Left forelimb (tissue), 1 donor: ENCODE data around the gene CALY.

ENCODE experiments used
- DNase-seq: peaks from one replicate; pipeline ENCODE4 v3.0.0-alpha.2; 2018; ENCODE audit warnings: low spot score

The CALY gene

DNA sequence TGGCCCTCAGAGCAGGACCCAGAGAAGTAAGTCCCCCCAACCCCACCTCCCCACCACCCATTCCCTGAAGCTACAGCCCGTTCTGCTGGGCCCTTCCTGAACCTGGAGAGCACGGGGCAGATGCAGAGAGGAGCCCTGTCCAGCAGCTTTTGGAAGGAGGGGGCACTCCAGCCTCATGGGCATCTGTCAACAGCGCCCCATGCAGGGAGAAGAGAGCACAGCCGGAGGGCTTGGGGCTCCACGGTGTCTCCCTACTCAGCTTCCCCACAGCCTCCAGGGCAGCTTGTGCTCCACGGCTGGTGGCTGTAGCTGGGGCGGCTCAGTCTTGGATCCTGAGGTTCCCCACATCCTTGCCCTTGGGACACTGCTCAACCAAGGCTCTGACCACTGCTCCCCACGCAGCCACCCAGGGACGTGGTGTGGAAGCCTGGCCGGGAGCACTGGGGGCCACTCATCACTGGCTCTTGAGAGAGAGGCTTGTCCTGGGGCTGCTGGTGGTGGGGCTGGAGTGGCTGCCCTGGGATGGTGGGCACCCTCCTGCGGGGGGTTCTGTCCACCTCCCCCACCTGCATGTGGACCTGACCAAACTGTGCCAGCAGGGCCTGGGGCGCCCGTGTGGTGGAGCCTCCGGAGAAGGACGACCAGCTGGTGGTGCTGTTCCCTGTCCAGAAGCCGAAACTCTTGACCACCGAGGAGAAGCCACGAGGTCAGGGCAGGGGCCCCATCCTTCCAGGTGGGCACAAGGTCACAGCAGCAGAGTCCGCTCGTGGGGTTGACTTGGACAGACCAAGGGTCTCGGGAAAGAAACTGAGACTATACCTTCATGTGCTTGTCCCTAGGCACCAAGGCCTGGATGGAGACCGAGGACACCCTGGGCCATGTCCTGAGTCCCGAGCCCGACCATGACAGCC lies 15.0 kb upstream of the CALY start:
- no peak for DNase-seq

DNA sequence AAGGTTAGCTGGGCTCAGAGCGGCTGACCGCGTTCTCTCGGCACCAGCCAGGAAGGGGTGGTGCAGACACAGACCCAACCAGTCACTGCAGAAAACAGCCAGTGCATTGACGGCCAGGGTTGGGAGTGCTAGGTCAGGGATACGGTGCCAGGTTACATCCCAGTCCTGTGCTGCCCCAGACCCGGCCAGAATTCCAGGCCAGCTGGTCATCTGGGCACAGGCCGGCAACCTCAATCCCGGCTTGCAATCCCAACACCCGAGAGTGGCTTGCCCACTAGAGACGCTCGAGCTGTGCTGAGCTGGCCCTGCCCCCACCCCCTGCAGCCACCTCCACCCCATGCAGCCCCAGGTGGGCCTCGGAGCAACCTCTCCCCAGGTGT lies 14.2 kb upstream of the CALY start:
- DNase-seq = no peak

DNA sequence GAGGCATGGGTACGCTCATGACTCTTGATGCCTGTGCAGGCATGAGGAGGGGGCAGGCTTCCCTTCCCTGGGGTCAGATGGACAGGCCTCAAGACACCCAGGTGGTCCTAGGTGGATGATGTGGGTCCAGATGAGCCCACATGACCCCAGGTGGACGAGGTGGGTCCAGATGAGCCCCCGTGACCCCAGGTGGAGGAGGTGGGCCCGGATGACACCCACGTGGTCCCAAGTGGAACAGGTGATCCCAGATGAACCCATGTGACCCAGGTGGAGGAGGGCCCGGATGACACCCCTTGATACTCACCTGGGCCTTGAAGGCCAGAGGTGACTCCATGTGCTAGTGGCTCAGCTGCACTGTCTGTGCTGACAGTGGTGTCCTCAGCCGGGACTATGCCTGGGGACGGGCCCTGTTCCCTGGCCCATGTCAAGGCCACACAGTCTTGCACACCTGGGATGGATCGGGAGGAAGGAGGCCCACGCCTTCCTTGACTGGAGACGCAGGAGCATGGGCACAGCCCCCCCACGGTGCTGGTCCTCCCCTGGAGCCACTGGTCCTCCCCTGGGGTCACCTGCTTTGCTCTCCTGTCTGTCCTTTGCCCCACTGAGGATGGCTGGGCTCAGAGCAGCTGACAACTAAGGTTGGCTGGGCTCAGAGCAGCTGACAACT lies 13.7 kb upstream of the CALY start:
- no peak for DNase-seq

DNA sequence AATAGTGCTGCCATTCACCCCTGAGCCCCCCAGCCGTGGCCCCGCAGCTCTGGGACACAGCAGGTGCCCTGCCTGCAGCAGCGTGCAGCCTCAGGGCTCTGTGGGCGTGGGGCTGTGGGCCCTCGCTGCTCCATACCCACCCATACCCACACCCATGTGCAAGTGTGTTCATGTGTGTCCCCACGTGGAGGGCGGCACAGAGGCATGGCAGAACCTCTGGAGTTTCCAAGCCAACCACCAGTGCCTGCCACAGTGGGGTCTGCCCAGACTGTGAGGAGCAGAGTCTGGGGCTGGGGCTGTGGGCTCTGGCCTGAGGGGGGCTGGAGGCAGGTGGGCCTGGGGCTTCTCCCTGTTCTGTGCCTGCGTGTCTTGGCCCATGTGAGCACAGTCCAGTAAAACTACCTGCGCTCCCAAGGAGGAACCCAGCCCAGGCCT lies 12.9 kb upstream of the CALY start:
- no peak for DNase-seq

DNA sequence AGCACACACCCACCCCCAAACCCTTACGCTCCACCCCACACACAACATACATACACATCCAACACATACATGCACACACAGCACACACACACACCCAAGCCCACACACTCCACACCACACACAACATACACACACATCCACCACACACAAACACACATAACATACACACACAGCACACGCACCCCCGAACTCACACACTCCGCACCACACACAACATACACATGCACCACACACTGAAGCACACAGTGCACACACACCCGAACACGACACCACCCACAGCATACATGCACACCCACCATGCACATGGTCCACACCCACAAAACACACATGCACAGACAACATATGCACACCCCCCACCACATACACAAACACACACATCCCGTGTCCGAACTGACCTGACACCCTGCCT lies 12.5 kb upstream of the CALY start:
- DNase-seq = no peak

DNA sequence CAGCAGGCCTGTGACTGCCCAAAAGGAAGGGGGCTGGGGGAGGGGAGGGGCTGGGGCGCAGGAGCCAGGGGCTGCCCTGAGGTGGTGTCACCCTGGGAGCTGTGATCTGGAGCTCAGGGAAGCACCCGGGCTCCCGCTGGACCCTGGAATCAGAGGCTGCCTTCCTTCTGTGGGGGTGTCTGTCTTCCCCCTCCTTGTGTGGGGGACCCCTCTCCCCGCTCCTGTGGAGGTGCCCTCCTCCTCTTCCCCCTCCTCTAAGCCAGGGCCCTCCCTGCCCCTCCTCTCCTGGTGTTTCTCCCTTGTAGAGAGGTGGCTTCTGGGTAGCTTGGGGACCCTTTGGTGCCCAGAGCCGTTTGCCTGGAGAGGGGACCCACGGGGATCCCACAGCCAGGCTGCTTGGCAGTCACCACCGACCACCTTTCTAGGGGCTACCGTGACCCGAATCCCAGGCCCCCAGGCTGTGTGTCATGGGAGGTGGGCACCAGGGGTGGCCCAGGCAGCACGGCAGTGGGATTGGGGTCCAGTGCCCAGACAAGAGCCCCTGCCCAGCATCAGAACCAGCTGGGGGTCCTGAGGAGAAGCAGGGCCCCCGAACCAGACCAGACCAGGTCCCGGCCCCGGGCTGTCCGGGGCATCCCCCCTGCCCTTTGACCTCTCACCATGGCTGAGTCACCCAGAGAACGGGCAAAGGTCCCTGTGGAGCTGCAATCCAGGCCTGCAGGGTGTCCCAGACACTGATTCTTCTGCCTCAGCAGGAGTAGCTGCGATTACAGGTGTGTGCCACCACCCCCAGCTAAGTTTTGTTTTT lies 11.2 kb upstream of the CALY start:
- DNase-seq = no peak

DNA sequence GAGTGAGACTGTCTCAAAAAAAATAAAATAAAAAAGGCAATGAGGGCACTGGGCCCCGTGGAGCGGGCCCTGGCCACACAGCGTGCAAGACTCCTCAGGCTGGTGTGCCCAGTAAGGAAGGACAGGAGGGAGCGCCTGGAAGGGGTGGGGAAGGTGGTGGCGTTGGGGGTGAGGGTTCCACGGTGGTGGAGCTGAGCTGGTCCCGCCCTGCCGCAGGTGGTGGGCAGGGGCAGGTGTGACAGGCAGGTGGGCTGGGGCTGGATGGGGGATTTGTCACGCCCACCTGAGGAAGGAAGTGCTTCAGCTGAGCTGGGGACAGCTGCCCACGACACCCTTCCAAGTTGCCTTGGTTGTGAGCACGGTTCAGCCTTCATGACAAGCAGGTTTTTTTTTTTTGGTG lies 9.7 kb upstream of the CALY start:
- no peak for DNase-seq

DNA sequence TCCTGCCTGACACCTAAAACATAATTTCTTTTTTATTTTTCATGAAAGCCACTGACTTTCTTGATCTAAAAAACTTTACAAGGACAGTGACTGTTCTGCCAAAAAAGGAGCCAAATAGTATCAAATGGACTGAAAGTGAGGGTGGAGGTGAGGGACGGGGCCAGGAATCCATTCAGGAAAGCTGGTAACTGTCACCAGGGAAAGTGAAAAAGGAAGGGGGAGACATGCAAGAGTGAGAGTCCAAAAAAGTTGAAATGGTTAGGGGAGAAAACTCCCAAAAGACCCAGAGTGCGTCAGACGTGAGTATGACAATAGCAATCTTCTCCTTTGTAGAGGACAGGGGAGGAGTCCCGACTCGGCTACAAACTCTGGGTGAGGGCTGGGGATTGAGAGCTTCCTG lies 7.5 kb upstream of the CALY start:
- DNase-seq = no peak

DNA sequence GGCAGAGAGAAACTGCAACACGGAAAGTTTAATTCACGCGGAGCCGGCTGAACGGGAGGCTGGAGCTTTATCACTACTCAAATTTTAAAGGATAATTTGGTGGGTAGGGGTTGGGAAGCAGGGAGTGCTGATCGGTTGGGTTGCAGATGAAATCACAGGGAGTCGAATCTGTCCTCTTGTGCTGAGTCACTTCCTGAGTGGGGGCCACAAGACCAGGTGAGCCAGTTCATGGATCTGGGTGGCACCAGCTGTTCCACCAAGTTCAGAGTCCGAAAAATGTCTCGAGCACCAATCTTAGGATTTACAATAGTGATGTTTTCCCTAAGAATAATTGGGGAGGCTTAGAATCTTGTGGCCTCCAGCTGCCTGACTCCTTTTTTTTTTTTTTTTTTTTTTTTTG lies 6.9 kb upstream of the CALY start:
- DNase-seq = no peak

DNA sequence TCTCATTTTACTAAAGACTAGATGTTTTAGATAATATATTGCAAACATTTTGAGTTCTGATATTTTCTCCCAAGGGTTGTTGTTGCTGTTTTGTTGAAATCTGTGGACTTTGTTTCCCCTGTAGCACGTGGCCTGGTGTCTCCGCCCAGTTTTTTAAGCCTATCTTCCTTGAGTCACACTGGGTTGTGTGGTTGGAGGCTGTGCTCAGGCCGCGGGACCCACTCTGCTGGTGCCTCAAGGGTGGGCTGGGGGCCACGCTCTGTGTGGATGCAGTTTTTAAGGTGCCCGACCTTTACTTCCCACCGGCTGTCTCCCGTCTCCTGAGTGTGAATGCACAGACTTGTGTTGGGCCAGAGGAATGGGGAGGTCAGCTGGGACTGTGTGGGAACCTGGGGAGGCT lies 6.2 kb upstream of the CALY start:
- no peak for DNase-seq

DNA sequence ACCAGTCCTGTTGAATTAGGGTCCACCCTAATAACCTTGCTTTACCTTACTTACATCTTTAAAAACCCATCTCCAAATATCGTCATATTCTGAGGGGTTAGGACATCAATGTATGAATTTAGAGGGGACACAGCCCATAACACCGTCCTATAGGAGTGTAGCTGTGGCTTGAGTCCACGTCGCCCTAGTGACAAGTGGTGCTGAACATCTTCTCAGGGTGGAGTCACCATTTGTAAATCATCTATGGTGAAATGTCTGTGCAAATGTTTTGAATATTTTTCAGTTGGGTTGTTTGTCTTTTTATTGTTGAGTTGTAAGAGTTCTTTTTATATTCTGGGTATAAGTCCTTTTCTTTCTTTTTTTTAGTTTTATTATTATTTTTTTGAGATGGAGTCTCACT lies 5.3 kb upstream of the CALY start:
- no peak for DNase-seq

DNA sequence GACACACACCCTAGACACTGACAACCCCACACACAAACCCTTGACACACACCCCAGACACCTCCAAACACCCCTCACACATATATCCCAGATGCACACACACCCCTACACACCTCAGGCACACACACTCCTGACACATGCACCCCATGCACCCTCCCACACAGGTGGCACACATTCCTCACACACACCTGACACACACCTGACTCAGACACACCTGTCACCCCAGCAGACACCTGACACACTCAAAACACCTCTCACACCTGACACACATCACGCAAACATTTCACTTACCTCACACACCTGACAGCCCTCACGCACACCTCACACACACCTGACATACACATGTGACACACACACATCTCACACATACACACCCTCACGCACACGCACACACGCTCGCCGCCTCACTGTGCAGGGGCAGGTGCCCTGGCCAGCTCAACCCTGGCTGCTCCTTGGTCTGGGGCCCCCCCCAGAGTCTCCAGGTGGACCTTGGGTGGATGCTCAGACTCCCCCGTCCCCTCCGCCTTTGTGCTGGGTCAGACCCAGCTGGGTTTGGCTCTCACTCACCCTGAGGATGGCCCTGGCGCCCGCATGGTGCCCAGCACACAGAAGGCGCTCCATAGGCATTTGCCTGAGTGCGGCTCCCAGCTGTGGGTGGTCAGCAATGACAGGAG lies 3.1 kb upstream of the CALY start:
- DNase-seq = no peak

DNA sequence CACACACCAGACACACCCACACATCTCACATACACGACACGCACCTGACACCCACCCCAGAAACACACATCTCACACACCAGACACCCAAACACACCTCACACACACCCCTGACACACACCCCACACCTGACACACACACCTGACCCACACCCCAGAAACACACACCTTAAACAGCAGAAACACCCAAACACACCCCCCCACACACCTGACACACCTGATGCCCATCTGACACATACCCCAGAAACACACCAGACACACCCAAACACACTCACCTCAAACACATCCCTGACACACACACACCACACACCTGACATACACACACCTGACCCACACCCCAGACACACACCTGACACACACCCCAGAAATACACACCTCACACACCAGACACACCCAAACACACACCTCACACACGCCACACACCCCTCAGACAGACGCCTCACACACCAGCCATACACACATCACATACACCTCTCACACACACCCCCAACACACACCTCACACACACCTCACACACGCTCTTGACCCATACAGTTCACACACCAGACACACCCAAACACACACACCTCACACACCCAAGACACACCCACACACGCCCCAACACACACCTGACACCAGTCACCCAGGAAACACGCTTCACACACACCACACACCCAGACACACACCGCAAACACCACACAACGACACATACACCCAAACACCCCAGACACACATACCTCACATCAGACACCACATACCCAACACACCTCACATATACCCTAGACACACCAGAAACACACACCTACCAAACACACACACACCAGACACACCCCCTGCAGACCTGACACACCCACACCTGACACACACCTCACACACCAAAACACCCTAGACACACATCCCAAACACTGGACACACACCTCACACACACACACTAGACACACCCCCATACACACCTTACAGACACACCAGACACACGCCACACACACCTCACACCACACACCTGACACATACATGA lies 1.7 kb upstream of the CALY start:
- no peak for DNase-seq

DNA sequence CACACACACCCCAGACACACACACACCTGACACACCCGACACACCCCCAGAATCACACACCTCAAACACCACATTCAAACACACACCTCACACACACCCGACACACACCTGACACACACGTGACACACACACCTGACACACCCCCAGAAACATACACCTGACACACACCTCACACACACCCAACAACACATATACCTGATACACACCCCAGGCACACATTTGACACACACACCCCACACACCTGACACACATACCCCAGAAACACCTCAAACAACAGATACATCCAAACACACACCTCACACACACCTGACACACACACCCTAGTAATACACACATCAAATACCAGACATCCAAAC lies 652 bp upstream of the CALY start:
- DNase-seq = no peak

DNA sequence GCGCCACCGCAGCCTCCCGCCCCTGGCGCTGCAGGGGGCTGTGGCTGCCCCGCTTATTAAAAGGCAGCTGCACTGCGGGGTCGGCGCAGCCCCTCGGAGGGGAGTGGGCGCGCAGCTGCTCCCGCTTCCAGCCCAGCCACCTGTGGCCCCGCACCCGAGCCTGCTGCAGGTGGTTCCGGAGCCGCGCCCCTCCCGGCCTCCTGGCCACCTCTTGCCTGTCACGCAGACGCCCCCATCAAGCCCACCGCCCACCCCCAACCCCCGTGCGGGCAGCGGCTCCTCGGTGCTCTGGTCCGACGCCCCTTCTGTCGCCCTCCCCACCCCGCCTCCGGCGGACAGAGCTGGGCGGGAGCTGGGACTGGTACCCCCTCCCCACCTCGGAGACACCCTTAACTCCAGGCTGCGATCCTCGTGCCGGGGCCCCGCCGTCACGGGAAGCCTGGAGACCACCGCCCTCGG lies 549 bp downstream of the CALY start:
- DNase-seq = no peak

DNA sequence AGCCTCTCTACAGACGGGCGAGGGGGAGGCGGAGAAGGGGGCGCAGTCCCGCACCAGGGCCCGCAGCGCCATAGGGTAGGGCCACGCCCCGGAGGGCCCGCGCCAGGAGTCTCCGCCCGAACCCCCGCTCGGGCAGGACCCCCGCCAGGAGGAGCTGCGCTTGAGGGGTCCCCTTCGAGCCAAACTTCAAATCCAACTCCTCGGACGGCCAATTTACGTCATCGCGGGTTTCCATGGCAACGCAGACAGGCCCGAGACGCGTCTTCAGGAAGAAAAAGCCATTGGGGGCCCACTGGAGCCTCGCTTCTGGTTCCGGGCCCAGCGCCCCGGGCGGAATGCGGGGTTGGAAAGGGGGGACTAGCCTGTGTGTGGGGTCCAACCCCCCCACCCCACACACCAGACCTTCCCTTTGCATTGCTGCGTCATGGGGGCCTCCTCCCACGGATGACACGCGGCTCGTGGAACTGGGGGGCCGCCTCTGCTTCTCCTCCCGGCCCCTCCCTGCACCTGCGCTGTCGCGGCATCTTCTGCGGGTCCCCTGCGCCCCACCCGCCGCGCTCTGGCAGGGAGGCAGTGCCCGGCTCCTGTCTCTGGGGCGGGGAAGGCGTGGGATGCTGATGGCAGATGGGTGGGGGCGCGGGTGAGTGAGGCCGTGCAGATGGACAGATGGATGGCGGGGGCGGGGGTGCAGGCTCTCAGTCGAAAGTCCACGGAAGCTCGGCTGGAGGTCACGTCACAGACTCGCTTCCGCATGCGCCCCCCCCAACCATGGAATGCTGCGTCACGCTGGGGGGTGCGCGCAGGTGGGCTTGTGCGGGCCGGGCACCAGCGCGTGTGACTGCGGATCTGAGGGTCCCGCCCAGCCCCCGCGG lies 1.2 kb downstream of the CALY start:
- no peak for DNase-seq

DNA sequence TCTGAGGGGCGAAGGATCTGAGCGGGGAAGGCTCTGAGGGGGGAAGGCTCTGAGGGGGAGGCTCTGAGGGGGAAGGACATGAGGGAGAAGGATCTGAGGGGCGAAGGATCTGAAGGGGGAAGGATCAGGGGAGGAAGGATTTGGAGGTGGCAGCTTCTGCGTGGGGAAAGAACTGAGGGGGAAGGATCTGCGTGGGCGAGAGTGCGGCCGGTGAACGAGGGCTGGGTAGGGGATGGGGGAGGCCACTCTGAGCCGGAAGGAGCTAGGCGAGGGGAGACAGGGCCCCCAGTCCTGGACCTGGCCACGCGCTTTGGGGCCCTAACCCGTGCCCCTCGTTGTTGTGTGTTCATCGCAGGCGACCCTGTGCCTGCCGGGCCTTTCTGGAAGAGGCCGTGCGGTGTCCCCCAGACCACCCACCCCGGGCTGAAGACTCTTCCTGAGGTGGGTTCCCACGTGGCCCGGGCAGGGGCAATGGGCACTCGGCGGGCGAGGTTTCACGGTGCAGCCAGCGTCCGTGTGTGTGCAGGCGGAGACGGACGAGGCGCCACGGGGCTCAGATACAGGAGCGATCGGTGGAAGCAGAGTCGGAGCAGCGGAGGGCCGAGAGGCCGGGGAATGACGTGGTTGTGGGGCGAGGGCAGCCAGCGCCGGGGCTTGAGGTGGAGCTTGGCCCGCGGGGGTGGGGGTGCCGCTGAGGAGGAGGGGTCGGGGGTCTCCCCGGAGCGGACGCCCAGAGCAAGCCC lies 2.0 kb downstream of the CALY start:
- no peak for DNase-seq

DNA sequence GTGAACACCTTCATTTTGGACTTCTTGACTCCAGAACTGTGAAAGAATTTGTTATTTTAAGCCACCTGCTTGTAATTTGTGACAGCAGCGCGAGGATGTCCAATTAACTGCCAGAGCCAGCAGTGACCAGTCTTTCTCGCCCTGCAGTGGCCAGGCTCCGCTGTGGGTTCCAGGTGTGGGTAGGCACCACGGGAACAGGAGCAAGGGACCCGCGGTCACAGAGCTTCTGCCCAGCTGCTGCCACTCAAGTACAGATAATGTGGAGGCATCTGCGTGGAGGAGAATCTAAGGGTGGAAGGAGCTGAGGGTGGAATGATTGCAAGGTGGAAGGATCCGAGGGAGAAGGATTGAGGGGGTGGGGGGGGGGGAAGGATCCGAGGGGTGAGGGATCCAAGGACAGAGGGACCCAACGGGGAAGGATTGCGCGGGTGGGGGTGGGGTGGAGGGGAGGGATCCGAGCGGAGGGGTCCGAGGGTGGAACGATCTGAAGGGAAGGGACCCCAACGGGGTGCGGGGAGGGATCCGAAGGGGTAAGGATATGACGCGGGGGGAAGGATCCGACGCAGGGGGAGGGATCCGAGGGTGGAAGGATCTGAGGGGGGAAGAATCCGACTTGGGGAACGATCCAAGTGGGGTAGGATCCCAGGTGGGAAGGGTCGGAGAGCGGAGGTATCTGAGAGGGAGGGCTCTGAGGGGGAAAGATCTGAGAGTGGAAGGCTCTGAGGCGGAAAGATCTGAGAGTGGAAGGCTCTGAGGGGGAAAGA lies 3.6 kb downstream of the CALY start:
- no peak for DNase-seq
